ENCODE data around the gene ZNF223.

The ZNF223 gene

GRCh38 chr19:44051650-44052402 lies at the start of gene ZNF223:
TSS of gene ZNF223 (plus strand) at chr19:44052036. CDS start at chr19:44055177, 3,141 bp downstream.
- TF ChIP-seq USF1 (IDR thresholded peaks at IDR 0.05) (no peak; the same call in 1 of the 2 replicates), FOXM1 (IDR thresholded peaks at IDR 0.05; ENCODE audit: borderline replicate concordance, low read depth) (no peak), NFIC (IDR thresholded peaks at IDR 0.05) (peak; percentile 93), CREB1 (IDR thresholded peaks at IDR 0.05; ENCODE audit: low read depth) (no peak), EGR1 (IDR thresholded peaks at IDR 0.05) (no peak), MAX (IDR thresholded peaks at IDR 0.05) (peak; percentile 9), CEBPB (IDR thresholded peaks at IDR 0.05) (no peak), TAF1 (IDR thresholded peaks at IDR 0.05; ENCODE audit: low read depth) (0 out of 2 replicates have a peak, but pooled peaks have one; percentile 11), RAD21 (IDR thresholded peaks at IDR 0.05; ENCODE audit: low read depth) (no peak), EP300 (IDR thresholded peaks at IDR 0.05; ENCODE audit: borderline replicate concordance) (no peak), YY1 (IDR thresholded peaks at IDR 0.05; ENCODE audit: low read depth) (peak; percentile 69; the same call in 1 of the 2 replicates), ZBTB7A (IDR thresholded peaks at IDR 0.05; ENCODE audit: low read depth) (no peak), TCF12 (IDR thresholded peaks at IDR 0.05; ENCODE audit: low read depth) (peak; percentile 45), TEAD4 (IDR thresholded peaks at IDR 0.05) (no peak)
- TF ChIP-seq, protein P1, sequence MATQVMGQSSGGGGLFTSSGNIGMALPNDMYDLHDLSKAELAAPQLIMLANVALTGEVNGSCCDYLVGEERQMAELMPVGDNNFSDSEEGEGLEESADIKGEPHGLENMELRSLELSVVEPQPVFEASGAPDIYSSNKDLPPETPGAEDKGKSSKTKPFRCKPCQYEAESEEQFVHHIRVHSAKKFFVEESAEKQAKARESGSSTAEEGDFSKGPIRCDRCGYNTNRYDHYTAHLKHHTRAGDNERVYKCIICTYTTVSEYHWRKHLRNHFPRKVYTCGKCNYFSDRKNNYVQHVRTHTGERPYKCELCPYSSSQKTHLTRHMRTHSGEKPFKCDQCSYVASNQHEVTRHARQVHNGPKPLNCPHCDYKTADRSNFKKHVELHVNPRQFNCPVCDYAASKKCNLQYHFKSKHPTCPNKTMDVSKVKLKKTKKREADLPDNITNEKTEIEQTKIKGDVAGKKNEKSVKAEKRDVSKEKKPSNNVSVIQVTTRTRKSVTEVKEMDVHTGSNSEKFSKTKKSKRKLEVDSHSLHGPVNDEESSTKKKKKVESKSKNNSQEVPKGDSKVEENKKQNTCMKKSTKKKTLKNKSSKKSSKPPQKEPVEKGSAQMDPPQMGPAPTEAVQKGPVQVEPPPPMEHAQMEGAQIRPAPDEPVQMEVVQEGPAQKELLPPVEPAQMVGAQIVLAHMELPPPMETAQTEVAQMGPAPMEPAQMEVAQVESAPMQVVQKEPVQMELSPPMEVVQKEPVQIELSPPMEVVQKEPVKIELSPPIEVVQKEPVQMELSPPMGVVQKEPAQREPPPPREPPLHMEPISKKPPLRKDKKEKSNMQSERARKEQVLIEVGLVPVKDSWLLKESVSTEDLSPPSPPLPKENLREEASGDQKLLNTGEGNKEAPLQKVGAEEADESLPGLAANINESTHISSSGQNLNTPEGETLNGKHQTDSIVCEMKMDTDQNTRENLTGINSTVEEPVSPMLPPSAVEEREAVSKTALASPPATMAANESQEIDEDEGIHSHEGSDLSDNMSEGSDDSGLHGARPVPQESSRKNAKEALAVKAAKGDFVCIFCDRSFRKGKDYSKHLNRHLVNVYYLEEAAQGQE (IDR thresholded peaks at IDR 0.05; ENCODE audit: low read depth), result no peak

DNA sequence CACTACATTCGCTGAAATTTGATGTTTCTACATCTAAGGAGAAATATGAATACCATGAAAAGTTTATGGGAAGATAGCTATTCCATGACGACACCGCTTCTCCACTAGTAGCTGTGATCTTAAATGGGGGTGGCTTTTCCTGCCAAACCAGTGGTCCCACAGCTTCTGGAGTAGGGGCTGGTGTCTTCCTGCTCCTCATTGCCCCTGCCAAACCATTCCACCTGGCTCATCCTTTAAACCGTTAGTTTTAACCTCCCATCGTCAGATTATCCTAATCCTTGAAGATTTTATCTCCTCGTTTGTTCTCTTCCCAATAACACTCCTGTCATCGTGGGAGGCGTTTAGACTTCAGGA lies 49.6 kb upstream of the ZNF223 start:
- TF ChIP-seq TAF1 (IDR thresholded peaks at IDR 0.05; ENCODE audit: low read depth) (no peak), ZBTB7A (IDR thresholded peaks at IDR 0.05; ENCODE audit: low read depth) (no peak), EP300 (IDR thresholded peaks at IDR 0.05; ENCODE audit: borderline replicate concordance) (no peak), CEBPB (IDR thresholded peaks at IDR 0.05) (no peak), EGR1 (IDR thresholded peaks at IDR 0.05) (no peak), RAD21 (IDR thresholded peaks at IDR 0.05; ENCODE audit: low read depth) (no peak), CREB1 (IDR thresholded peaks at IDR 0.05; ENCODE audit: low read depth) (no peak), USF1 (IDR thresholded peaks at IDR 0.05) (no peak), NFIC (IDR thresholded peaks at IDR 0.05) (no peak), TCF12 (IDR thresholded peaks at IDR 0.05; ENCODE audit: low read depth) (no peak), MAX (IDR thresholded peaks at IDR 0.05) (no peak), YY1 (IDR thresholded peaks at IDR 0.05; ENCODE audit: low read depth) (no peak), FOXM1 (IDR thresholded peaks at IDR 0.05; ENCODE audit: borderline replicate concordance, low read depth) (no peak), TEAD4 (IDR thresholded peaks at IDR 0.05) (no peak)
- TF ChIP-seq, protein P1 (IDR thresholded peaks at IDR 0.05; ENCODE audit: low read depth), result no peak

DNA sequence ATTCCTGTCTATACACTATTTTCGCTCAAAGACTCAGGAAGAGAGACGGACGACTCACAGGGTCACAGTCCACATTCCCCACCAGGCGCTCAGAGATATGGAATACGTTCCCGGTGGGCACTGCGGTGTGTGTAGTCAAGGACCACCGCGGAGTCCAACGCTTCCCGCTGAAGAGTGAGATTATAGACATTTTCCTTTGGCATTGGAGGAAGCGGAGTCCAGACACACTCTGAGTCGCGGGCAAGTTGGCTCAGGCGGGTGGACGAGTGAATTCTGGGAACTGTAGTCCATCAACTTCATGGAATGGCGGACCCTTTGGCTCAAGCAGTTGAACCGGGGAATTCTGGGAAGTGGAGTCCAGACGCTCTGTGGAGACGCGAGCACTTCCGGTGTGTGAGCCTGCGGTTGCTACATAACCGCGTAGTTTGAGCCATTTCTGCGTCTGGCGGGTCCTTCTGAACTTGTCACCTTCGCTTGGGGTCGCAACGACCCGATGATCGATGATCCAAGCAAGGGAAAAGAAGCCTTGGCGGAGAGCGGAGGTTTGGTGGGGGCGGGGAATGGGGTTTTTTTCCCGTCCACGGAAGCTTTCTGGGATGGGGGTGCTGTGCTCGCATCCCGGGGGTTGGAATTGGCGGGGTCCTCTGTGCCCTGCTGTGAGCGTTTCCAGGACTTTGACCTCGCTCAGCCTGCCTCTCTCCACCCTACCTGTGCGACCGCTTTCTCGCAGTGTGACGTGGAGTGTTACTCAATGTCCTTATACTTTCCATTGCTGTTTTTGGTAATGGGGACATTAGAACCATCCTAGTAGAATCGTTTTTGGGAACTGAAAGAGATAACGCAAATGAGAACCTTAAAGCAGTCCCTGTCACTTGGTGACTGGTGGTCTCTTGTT lies 49.0 kb upstream of the ZNF223 start, which contains the start of gene ZNF230:
TSS of gene ZNF230 (plus strand) at position 392 of the 895 bp plus-strand sequence. CDS start 4,122 bp downstream, outside the sequence.
- peak; percentile 30; the same call in 1 of the 2 replicates for TF ChIP-seq EGR1 (IDR thresholded peaks at IDR 0.05)
- no peak; the same call in 1 of the 2 replicates for TF ChIP-seq CREB1 (IDR thresholded peaks at IDR 0.05; ENCODE audit: low read depth)
- TF ChIP-seq TCF12 (IDR thresholded peaks at IDR 0.05; ENCODE audit: low read depth), result no peak; the same call in 1 of the 2 replicates
- peak; percentile 40 for TF ChIP-seq ZBTB7A (IDR thresholded peaks at IDR 0.05; ENCODE audit: low read depth)
- TF ChIP-seq CEBPB (IDR thresholded peaks at IDR 0.05), result peak; percentile 42; the same call in 1 of the 2 replicates
- peak; percentile 50; the same call in 1 of the 2 replicates for TF ChIP-seq TAF1 (IDR thresholded peaks at IDR 0.05; ENCODE audit: low read depth)
- TF ChIP-seq MAX (IDR thresholded peaks at IDR 0.05), result peak; percentile 49
- TF ChIP-seq RAD21 (IDR thresholded peaks at IDR 0.05; ENCODE audit: low read depth), result no peak
- TF ChIP-seq NFIC (IDR thresholded peaks at IDR 0.05), result peak; percentile 86
- peak; percentile 39; the same call in 1 of the 2 replicates for TF ChIP-seq TEAD4 (IDR thresholded peaks at IDR 0.05)
- TF ChIP-seq FOXM1 (IDR thresholded peaks at IDR 0.05; ENCODE audit: borderline replicate concordance, low read depth), result no peak
- TF ChIP-seq YY1 (IDR thresholded peaks at IDR 0.05; ENCODE audit: low read depth), result peak; percentile 94
- TF ChIP-seq EP300 (IDR thresholded peaks at IDR 0.05; ENCODE audit: borderline replicate concordance), result peak; percentile 21; the same call in 1 of the 2 replicates

GRCh38 chr19:44003461-44004009 lies 48.3 kb upstream of the ZNF223 start:
- TF ChIP-seq EP300 (IDR thresholded peaks at IDR 0.05; ENCODE audit: borderline replicate concordance), result no peak
- TF ChIP-seq TEAD4 (IDR thresholded peaks at IDR 0.05), result no peak
- TF ChIP-seq TCF12 (IDR thresholded peaks at IDR 0.05; ENCODE audit: low read depth), result no peak
- no peak for TF ChIP-seq ZBTB7A (IDR thresholded peaks at IDR 0.05; ENCODE audit: low read depth)
- TF ChIP-seq FOXM1 (IDR thresholded peaks at IDR 0.05; ENCODE audit: borderline replicate concordance, low read depth), result no peak
- TF ChIP-seq, protein P1 (IDR thresholded peaks at IDR 0.05; ENCODE audit: low read depth), result no peak
- TF ChIP-seq RAD21 (IDR thresholded peaks at IDR 0.05; ENCODE audit: low read depth), result no peak
- no peak for TF ChIP-seq CEBPB (IDR thresholded peaks at IDR 0.05)
- TF ChIP-seq MAX (IDR thresholded peaks at IDR 0.05), result no peak
- no peak for TF ChIP-seq TAF1 (IDR thresholded peaks at IDR 0.05; ENCODE audit: low read depth)
- no peak for TF ChIP-seq USF1 (IDR thresholded peaks at IDR 0.05)
- TF ChIP-seq YY1 (IDR thresholded peaks at IDR 0.05; ENCODE audit: low read depth), result no peak
- no peak for TF ChIP-seq CREB1 (IDR thresholded peaks at IDR 0.05; ENCODE audit: low read depth)
- no peak for TF ChIP-seq NFIC (IDR thresholded peaks at IDR 0.05)
- no peak for TF ChIP-seq EGR1 (IDR thresholded peaks at IDR 0.05)
